ENCODE measurements around the gene ZFP36. TPM values are rescaled to one million over a fixed set of nuclear protein-coding genes. Genes with fewer than 3 reads are reported as not detected.

Gene ZFP36
- polyA plus RNA-seq, 2 donors: 249 to 382 TPM

DNA sequence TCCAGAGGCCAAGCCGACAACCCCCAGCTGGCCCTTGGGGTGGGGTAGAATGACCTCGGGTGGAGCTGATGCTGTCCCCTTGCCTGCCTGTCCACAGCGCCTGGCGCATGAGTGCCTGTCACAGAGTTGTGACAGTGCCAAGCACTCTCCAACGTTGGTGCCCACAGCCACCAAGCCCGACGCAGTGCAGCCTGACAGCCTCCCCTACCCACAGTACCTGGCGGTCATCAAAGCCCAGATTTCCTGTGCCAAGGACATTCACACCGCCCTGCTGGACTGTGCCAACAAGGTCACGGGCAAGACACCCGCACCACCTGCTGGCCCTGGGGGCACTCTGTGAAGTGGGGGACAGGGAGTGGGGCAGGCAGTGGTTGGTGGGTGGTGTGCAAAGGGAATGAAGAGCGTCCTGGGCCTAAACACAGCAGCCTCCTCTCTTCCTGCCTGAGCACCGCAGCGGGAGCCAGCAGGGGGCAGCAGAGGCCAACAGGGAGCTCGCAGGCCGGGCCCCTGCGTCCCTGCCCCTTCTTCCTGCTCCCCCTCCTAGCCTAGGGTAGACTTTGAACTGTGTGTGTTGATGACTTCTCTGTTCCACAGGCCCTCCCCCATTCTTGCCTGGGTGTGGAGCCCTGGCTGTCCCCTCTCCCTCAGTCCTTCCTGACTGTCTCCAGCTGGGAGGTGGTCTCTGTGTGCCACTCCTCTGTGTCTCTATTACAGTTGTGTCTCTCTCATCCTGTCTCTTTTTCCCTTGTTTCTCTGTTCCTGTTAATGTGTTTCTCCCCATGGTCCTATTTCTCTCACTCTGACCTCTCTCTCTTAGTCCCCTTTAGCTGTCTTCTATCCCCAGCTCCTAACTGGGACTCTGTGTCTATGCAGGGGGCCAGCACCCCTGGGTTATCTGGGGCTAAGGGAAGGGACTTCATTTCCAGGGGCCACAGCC, 9.0 kb upstream of the ZFP36 start:
- peak overlapping the region; percentile 98 to 99 for H3K27ac ChIP-seq (ENCODE audit: low read depth in 2 of 2, low read length in 1 of 2)
- H3K4me3 ChIP-seq (ENCODE audit: low read depth in 1 of 2, low read length in 2 of 2): peak overlapping the region; percentile 17 to 28
- H3K9me3 ChIP-seq (ENCODE audit: control insufficient read depth in 2 of 2, insufficient read depth in 1 of 2, low read depth in 1 of 2, low read length in 1 of 2): no peaks in the 10 kb centered on the region
- peaks cover 5 to 29% of the 10 kb centered on the region in 2 donors for H3K4me1 ChIP-seq (ENCODE audit: control insufficient read depth in 2 of 2, insufficient read depth in 2 of 2, low read length in 1 of 2)
- H3K36me3 ChIP-seq (ENCODE audit: control insufficient read depth in 2 of 2, insufficient read depth in 2 of 2, low read length in 1 of 2): peaks cover 0 to 12% of the 10 kb centered on the region in 2 donors
- H3K27me3 ChIP-seq (ENCODE audit: control insufficient read depth in 1 of 2, insufficient read depth in 2 of 2, low read length in 2 of 2): no peaks in the 10 kb centered on the region
- 24 to 26% methylated on average over 17 of the region's 17 CpGs for WGBS, 2 donors

DNA sequence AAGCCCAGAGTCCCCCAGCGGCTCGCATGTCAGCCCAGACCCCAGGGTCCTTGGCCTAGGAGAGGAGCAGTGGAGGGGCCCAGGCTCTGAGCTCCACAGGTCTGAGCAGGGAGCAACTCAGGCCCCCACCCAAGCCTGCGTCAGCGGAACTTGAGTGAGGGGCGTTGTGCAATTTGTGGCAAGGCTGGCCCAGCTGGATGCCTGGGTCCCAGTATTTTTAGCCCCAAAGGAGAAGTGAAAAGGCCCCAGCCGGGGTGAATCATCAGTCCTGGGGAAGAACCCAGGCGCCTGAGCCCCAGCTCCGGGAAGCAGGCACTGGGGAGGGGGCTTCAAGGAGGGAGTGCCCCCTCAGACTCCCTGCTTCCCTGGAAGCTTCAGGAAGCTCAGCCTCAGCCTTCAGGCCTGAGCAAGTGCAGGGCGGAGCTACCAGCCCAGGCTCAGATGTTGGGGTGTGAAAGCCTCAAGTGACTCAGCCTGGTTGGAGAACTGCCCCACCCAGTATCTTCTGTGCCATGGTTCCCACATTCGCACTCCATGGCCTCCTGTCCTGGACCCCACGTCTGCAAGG, 8.3 kb upstream of the ZFP36 start:
- WGBS, 2 donors: 48 to 57% methylated on average over 11 of the region's 11 CpGs
- Histone ChIP-seq H3K4me3 (ENCODE audit: low read depth in 1 of 2, low read length in 2 of 2) (peak overlapping the region; percentile 17 to 28), H3K36me3 (ENCODE audit: control insufficient read depth in 2 of 2, insufficient read depth in 2 of 2, low read length in 1 of 2) (peaks cover 0 to 11% of the 10 kb centered on the region in 2 donors), H3K9me3 (ENCODE audit: control insufficient read depth in 2 of 2, insufficient read depth in 1 of 2, low read depth in 1 of 2, low read length in 1 of 2) (no peaks in the 10 kb centered on the region), H3K27me3 (ENCODE audit: control insufficient read depth in 1 of 2, insufficient read depth in 2 of 2, low read length in 2 of 2) (no peaks in the 10 kb centered on the region), H3K27ac (ENCODE audit: low read depth in 2 of 2, low read length in 1 of 2) (peak overlapping the region; percentile 98 to 99), H3K4me1 (ENCODE audit: control insufficient read depth in 2 of 2, insufficient read depth in 2 of 2, low read length in 1 of 2) (peaks cover 5 to 29% of the 10 kb centered on the region in 2 donors)

DNA sequence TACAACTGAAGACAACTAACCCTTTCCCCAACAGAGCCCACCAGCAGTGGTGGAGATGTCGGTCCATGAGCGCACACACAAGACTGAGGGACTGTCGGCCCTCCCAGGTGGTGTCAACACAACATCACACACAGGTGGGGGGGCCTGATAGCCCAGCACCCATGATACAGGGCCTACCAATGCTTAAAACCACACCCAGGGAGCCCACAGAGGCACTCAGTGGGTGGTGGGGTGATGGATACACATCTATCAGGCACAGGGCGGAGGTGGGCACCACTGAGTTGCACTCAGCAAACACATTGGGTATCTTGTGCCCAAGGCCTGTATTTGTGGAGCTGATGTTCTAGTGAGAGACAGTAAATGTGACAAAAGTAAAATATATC, 7.0 kb upstream of the ZFP36 start:
- Histone ChIP-seq H3K4me3 (ENCODE audit: low read depth in 1 of 2, low read length in 2 of 2) (no peak overlapping the region), H3K27ac (ENCODE audit: low read depth in 2 of 2, low read length in 1 of 2) (peak overlapping the region in 1 of 2 donors; percentile 78), H3K4me1 (ENCODE audit: control insufficient read depth in 2 of 2, insufficient read depth in 2 of 2, low read length in 1 of 2) (peaks cover 5 to 29% of the 10 kb centered on the region in 2 donors), H3K9me3 (ENCODE audit: control insufficient read depth in 2 of 2, insufficient read depth in 1 of 2, low read depth in 1 of 2, low read length in 1 of 2) (no peaks in the 10 kb centered on the region), H3K27me3 (ENCODE audit: control insufficient read depth in 1 of 2, insufficient read depth in 2 of 2, low read length in 2 of 2) (no peaks in the 10 kb centered on the region), H3K36me3 (ENCODE audit: control insufficient read depth in 2 of 2, insufficient read depth in 2 of 2, low read length in 1 of 2) (peaks cover 0 to 4% of the 10 kb centered on the region in 2 donors)
- WGBS, 2 donors: 94 to 95% methylated on average over 4 of the region's 4 CpGs

- Histone ChIP-seq H3K4me3 (ENCODE audit: low read depth in 1 of 2, low read length in 2 of 2) (no peak overlapping the region), H3K27ac (ENCODE audit: low read depth in 2 of 2, low read length in 1 of 2) (peak overlapping the region in 1 of 2 donors; percentile 78), H3K9me3 (ENCODE audit: control insufficient read depth in 2 of 2, insufficient read depth in 1 of 2, low read depth in 1 of 2, low read length in 1 of 2) (no peaks in the 10 kb centered on the region), H3K27me3 (ENCODE audit: control insufficient read depth in 1 of 2, insufficient read depth in 2 of 2, low read length in 2 of 2) (no peaks in the 10 kb centered on the region), H3K36me3 (ENCODE audit: control insufficient read depth in 2 of 2, insufficient read depth in 2 of 2, low read length in 1 of 2) (peaks cover 0 to 4% of the 10 kb centered on the region in 2 donors), H3K4me1 (ENCODE audit: control insufficient read depth in 2 of 2, insufficient read depth in 2 of 2, low read length in 1 of 2) (peaks cover 5 to 29% of the 10 kb centered on the region in 2 donors)
- WGBS, 2 donors: 83 to 84% methylated on average over 4 of the region's 4 CpGs
These were observed 6.6 kb upstream of the ZFP36 start for GRCh38 chr19:39400061-39400460.

GRCh38 chr19:39401070-39401548, 5.5 kb upstream of the ZFP36 start:
- Histone ChIP-seq H3K9me3 (ENCODE audit: control insufficient read depth in 2 of 2, insufficient read depth in 1 of 2, low read depth in 1 of 2, low read length in 1 of 2) (no peaks in the 10 kb centered on the region), H3K4me1 (ENCODE audit: control insufficient read depth in 2 of 2, insufficient read depth in 2 of 2, low read length in 1 of 2) (peaks cover 5 to 29% of the 10 kb centered on the region in 2 donors)
- 33 to 54% methylated on average over 4 of the region's 4 CpGs for WGBS, 2 donors

GRCh38 chr19:39401549-39402345, 4.9 kb upstream of the ZFP36 start:
- Histone ChIP-seq H3K9me3 (ENCODE audit: control insufficient read depth in 2 of 2, insufficient read depth in 1 of 2, low read depth in 1 of 2, low read length in 1 of 2) (no peaks in the 10 kb centered on the region), H3K27ac (ENCODE audit: low read depth in 2 of 2, low read length in 1 of 2) (peak overlapping the region; percentile 97 to 100), H3K27me3 (ENCODE audit: control insufficient read depth in 1 of 2, insufficient read depth in 2 of 2, low read length in 2 of 2) (no peaks in the 10 kb centered on the region), H3K4me1 (ENCODE audit: control insufficient read depth in 2 of 2, insufficient read depth in 2 of 2, low read length in 1 of 2) (peaks cover 5 to 29% of the 10 kb centered on the region in 2 donors), H3K4me3 (ENCODE audit: low read depth in 1 of 2, low read length in 2 of 2) (peak overlapping the region in 1 of 2 donors; percentile 47), H3K36me3 (ENCODE audit: control insufficient read depth in 2 of 2, insufficient read depth in 2 of 2, low read length in 1 of 2) (peaks cover 0 to 4% of the 10 kb centered on the region in 2 donors)
- WGBS, 2 donors: 40 to 44% methylated on average over 25 of the region's 25 CpGs

More at GRCh38 chr19:39401070-39401548, 5.5 kb upstream of the ZFP36 start:
- Histone ChIP-seq H3K27me3 (ENCODE audit: control insufficient read depth in 1 of 2, insufficient read depth in 2 of 2, low read length in 2 of 2) (no peaks in the 10 kb centered on the region), H3K27ac (ENCODE audit: low read depth in 2 of 2, low read length in 1 of 2) (peak overlapping the region; percentile 97 to 100), H3K4me3 (ENCODE audit: low read depth in 1 of 2, low read length in 2 of 2) (no peak overlapping the region), H3K36me3 (ENCODE audit: control insufficient read depth in 2 of 2, insufficient read depth in 2 of 2, low read length in 1 of 2) (peaks cover 0 to 4% of the 10 kb centered on the region in 2 donors)

GRCh38 chr19:39402346-39403300, 4.0 kb upstream of the ZFP36 start:
- peak overlapping the region; percentile 43 to 47 for H3K4me3 ChIP-seq (ENCODE audit: low read depth in 1 of 2, low read length in 2 of 2)
- H3K4me1 ChIP-seq (ENCODE audit: control insufficient read depth in 2 of 2, insufficient read depth in 2 of 2, low read length in 1 of 2): peaks cover 5 to 26% of the 10 kb centered on the region in 2 donors
- no peaks in the 10 kb centered on the region for H3K27me3 ChIP-seq (ENCODE audit: control insufficient read depth in 1 of 2, insufficient read depth in 2 of 2, low read length in 2 of 2)
- no peaks in the 10 kb centered on the region for H3K9me3 ChIP-seq (ENCODE audit: control insufficient read depth in 2 of 2, insufficient read depth in 1 of 2, low read depth in 1 of 2, low read length in 1 of 2)
- WGBS, 2 donors: 1 to 2% methylated on average over 56 to 59 of the region's 59 CpGs
- H3K36me3 ChIP-seq (ENCODE audit: control insufficient read depth in 2 of 2, insufficient read depth in 2 of 2, low read length in 1 of 2): peaks cover under 1 to 4% of the 10 kb centered on the region in 2 donors
- H3K27ac ChIP-seq (ENCODE audit: low read depth in 2 of 2, low read length in 1 of 2): peak overlapping the region; percentile 97 to 100

GRCh38 chr19:39403331-39404312, 3.0 kb upstream of the ZFP36 start:
- Histone ChIP-seq H3K36me3 (ENCODE audit: control insufficient read depth in 2 of 2, insufficient read depth in 2 of 2, low read length in 1 of 2) (peaks cover 7 to 14% of the 10 kb centered on the region in 2 donors), H3K9me3 (ENCODE audit: control insufficient read depth in 2 of 2, insufficient read depth in 1 of 2, low read depth in 1 of 2, low read length in 1 of 2) (no peaks in the 10 kb centered on the region), H3K27ac (ENCODE audit: low read depth in 2 of 2, low read length in 1 of 2) (peak overlapping the region; percentile 97 to 100), H3K4me3 (ENCODE audit: low read depth in 1 of 2, low read length in 2 of 2) (peak overlapping the region; percentile 43 to 47), H3K27me3 (ENCODE audit: control insufficient read depth in 1 of 2, insufficient read depth in 2 of 2, low read length in 2 of 2) (no peaks in the 10 kb centered on the region), H3K4me1 (ENCODE audit: control insufficient read depth in 2 of 2, insufficient read depth in 2 of 2, low read length in 1 of 2) (peaks cover 2 to 17% of the 10 kb centered on the region in 2 donors)
- WGBS, 2 donors: 1 to 5% methylated on average over 43 of the region's 43 CpGs
